NCI-H1436 (cell line): ENCODE results near the gene CEP72.
"Not testable (repeated sequence)": the region's sequence is repeated elsewhere in the genome, so short reads cannot be mapped to it uniquely, and the experiment has no call there.

ENCODE experiments used
- DNase-seq: peaks from one replicate; lab custom pipeline; 2025; lab: John Stamatoyannopoulos, UW

The CEP72 gene

GRCh38 chr5:685262-686171 is 73.4 kb downstream of the CEP72 start:
- DNase-seq = no peak

DNA sequence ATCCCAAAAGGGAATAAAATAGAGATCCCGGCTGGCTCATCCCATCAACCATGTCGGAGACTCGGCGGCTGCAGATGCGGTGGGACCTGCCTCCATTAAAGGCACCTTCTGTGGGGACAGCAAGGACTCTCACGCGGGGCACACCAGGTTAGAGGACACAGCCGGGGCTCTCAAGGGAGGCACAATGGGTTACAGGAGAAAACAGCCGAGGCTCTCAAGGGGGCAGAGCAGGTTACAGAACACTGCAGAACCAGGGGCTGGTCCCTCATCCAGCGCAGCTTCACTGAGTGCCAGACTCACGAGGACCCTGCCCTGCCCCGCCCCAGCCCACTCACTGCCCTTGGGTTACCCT is 74.0 kb downstream of the CEP72 start:
- not testable (repeated sequence) for DNase-seq

DNA sequence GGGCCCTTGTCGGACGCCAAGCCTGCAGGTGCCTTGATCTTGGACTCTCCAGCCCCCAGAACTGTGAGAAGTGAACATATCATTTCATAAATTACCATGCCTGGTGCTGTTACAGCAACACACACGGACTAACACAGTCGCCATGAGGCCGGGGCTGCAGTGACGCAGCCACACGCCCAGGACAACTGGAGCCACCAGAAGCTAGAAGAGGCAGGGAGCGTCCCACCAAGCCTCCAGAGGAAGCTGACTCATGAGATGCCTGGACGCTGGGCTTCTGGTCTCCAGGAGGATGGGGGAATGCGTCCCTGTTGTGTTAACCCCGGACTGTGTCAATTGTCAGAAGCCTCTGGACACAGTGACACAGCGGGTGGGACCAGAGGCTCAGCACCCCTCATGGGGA is 74.8 kb downstream of the CEP72 start:
- DNase-seq = not testable (repeated sequence)

DNA sequence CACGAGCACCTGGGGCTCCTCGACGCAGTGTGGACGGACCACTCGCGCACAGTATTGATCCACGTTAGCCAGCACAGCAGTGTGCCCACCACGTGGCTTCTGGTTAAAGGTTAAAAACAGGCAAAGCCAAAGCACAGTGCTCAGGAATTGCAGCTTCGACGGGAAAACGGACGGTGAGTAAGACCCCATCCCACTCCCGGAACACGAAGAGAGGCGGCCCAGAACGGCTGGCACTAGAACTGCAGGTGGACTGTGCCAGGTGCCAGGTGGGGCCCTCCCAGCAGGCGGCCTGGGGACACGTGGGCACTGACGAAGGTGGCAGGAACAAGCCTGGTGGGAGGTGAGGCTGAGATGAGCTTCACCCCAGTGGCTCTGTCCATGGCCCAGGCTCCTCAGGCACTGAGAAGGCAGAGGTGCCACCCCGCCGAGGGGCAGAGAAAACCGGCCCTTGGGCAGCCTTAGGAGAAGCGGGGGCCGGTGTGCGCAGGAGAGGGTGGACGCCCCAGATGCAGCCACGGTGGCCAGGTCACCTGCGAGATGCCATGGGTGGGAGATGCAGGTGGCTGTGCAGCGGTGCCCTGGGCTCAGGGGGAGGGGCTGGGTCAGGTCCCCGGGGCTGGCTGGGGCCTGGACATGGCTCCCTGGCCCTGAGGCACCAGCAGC is 76.3 kb downstream of the CEP72 start:
- DNase-seq = not testable (repeated sequence)

DNA sequence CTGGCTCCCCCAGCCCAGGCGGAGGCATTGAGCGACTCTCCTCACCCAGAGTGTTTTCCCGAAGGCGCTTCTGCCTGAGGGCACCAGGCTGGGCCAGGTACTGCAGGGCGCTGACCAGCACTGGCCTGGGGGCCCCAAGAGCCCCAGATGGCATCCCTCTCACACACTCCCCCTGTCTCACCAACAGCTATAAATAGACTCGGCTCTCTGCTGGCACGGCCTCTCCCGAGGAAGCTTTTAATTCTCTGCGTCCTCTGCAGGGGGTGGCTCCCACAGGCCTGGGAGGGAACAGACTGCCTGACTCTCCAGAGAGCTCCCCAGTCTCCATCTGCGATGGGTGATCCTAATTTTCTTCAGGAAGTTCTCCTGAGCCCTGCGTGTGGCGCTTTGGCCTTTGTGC is 78.2 kb downstream of the CEP72 start:
- DNase-seq = not testable (repeated sequence)

DNA sequence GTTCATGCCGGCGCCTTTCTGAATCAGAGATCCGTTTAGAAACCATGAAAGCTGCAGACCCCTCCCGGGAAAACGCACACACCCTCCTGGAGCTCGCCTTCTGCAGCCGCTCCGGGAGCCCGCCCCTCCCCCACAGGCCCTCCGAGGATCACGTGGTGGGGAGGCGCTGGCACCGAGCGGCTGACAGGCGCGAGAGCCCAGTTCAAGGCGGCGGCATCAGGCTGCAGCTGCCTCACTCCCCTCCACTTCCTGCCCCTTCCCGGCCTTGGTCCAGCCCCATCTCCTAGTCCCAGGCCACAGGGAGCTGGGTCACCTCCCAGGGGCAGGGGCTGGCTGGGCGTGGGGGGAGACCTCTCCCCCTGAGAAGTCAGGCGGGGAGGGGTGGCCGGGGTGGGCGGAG is 78.9 kb downstream of the CEP72 start:
- DNase-seq = not testable (repeated sequence)

DNA sequence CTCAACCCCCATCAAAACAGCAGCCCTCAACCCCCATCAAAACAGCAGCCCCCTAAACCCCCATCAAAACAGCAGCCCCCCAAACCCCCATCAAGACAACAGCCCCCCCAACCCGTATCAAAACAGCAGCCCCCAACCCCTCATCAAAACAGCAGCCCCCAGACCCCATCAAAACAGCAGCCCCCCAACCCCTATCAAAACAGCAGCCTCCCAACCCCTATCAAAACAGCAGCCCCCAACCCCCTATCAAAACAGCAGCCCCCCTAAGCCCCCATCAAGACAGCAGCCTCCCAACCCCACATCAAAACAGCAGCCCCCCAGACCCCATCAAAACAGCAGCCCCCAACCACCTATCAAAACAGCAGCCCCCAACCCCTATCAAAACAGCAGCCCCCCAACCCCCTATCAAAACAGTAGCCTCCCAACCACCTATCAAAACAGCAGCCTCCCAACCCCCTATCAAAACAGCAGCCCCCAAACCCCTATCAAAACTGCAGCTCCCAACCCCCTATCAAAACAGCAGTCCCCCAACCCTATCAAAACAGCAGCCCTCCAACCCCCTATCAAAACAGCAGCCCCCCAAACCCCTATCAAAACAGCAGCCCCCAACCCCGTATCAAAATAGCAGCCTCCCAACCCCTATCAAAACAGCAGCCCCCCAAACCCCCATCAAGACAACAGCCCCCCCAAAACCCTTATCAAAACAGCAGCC is 79.8 kb downstream of the CEP72 start:
- no peak for DNase-seq

DNA sequence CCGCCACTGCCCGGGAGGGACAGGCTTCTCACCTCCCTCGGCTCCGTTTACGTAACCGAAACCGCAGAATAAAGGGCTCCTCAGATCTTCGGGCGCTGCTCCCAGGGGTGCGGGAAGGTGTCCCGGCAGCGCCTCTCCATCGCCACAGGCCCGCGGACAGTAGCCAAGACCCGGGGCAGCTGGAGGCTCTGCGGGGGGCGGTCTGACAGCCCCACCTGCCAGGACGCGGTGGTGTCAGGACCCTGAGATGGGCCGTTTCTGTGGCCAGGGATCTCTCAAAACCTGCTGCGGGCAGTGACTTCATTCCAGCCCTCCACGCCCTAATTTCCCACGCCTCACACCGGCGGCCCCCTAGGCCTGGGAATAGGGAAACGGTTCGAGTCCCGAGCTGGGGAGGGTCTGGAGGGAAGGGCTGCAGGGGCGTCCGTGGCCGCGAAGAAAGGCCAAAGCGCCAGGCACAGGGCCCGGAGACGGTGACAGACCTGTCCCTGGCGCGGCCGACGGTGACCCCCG is 80.4 kb downstream of the CEP72 start:
- DNase-seq = not testable (repeated sequence)

DNA sequence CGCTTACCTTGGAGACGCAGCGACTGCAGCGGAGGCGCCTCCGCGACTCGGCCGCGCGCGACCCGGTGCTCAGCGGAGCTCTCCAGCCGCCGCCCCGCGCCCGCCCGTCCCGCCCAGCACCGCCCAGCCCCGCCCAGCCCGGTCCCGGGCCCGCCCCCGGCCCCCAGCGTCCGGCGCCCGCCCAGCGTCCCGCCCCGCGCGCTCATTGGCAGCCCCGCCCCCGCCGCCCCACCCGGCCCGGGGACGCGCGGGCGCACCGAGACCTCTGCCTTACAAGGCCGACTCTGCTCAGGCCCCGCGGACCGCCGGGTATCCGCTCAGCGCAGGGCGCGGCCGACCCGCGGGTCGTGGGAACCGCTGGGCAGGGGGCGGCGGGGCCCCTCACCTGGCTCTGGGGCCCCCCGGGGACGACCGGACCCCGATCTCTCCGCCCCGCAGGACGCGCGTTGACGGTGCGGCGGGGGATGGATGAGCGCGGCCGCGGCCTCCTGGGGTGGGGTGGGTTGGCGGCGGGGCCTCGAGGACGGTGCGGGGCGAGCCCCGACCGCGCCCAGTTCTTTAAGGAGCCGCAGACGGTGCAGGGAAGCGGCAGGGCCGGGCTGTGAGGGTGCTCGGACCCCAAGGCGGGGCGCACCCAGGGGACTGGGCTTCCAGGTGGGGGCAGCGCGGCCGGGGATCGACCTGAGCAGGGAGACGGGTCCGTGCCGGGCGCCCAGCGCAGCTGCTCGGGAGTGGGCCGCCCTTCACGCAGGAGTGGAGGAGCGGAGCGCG is 81.3 kb downstream of the CEP72 start, which contains the start of gene TPPP:
TSS of gene TPPP (minus strand) at position 82 of the 771 bp plus-strand sequence. CDS start 15,292 bp downstream, outside the sequence.
- peak; percentile 66 for DNase-seq

GRCh38 chr5:694042-694431 is 81.9 kb downstream of the CEP72 start:
- DNase-seq = not testable (repeated sequence)

DNA sequence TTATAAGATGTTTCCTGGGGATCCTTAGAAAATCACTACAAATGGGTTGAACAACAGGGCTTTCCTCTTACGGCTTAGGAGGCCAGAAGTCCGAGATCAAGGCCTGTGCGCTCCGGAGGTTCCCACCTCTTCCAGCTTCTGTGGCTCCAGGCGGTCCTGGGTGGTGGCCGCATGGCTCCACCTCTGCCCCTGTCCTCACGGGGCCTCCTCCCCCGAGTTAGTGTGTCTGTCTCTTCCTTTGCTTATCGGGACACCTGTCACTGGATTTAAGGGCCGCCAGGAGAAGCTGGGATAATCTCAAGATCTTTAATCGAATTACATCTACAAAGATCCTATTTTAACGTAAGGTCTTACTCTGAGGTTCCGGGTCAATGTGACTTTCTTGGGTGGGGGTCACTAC is 83.3 kb downstream of the CEP72 start:
- not testable (repeated sequence) for DNase-seq

GRCh38 chr5:696191-696590 is 84.1 kb downstream of the CEP72 start:
- not testable (repeated sequence) for DNase-seq

- DNase-seq = not testable (repeated sequence)
Measured at GRCh38 chr5:696753-697702, 84.9 kb downstream of the CEP72 start.
